Activated T-helper 2 cell treated with anti-CD3 and anti-CD28 coated beads, Interferon-gamma antibody, Interleukin-2, Interleukin-4, amounts not matched to agents 10 μg/mL and 5 μg/mL and 100 μg/mL, durations not matched to agents 14 hours and 24 hours and 36 hours (primary cell): ENCODE measurements around the gene UQCRC1. TPM values are rescaled to one million over a fixed set of nuclear protein-coding genes. Genes with fewer than 3 reads are reported as not detected.
"Not testable (repeated sequence)": the region's sequence is repeated elsewhere in the genome, so short reads cannot be mapped to it uniquely, and the experiment has no call there.

Experiments used
- DNase-seq: peaks from one replicate; pipeline ENCODE4 v3.0.0; 2021; ENCODE audit warnings: low spot score
- H3K27ac Mint-ChIP-seq: one replicate; pipeline ENCODE4 v1.8.0; 2021; ENCODE audit warnings: mixed read lengths
- H3K27me3 Mint-ChIP-seq: one replicate; pipeline ENCODE4 v1.8.0; 2021; ENCODE audit warnings: low read depth, mixed read lengths
- H3K36me3 Mint-ChIP-seq: one replicate; pipeline ENCODE4 v1.8.0; 2021; ENCODE audit warnings: low read depth, mixed read lengths
- H3K4me1 Mint-ChIP-seq: one replicate; pipeline ENCODE4 v1.8.0; 2021; ENCODE audit warnings: low read depth, mixed read lengths
- H3K4me3 Mint-ChIP-seq: one replicate; pipeline ENCODE4 v1.8.0; 2021; ENCODE audit warnings: low read depth, mild to moderate bottlenecking, moderate library complexity, mixed read lengths
- H3K9me3 Mint-ChIP-seq: one replicate; pipeline ENCODE4 v1.8.0; 2021; ENCODE audit warnings: mixed read lengths
- intact Hi-C: fragments of 100-400 bp; cut with micrococcal nuclease; formaldehyde crosslinking; loops from one replicate; pipeline ENCODE4 v1.15.1; 2023
- total RNA-seq: library from RNA; stranded (reverse); gene quantifications from 2 replicates; pipeline ENCODE4 v1.2.3, GENCODE V29; 2022

UQCRC1 gene
- total RNA-seq, 1 donor from 2014 or later = 248 TPM

- peak overlapping the region; percentile 49 for H3K4me3 Mint-ChIP-seq
- H3K27ac Mint-ChIP-seq = no peak overlapping the region
- H3K9me3 Mint-ChIP-seq = no peaks in the 10 kb centered on the region
- intact Hi-C loops = no loop called here
- no peak for DNase-seq
- H3K4me1 Mint-ChIP-seq = peaks cover 38% of the 10 kb centered on the region
- no peaks in the 10 kb centered on the region for H3K36me3 Mint-ChIP-seq
- H3K27me3 Mint-ChIP-seq = no peaks in the 10 kb centered on the region
These were observed 48.3 kb downstream of the UQCRC1 start for GRCh38 chr3:48561045-48561736.

GRCh38 chr3:48560648-48561018 lies 48.8 kb downstream of the UQCRC1 start:
- no peak for DNase-seq
- Mint-ChIP-seq H3K4me3 (no peak overlapping the region), H3K27ac (no peak overlapping the region), H3K9me3 (no peaks in the 10 kb centered on the region), H3K27me3 (no peaks in the 10 kb centered on the region), H3K36me3 (no peaks in the 10 kb centered on the region), H3K4me1 (peaks cover 38% of the 10 kb centered on the region)
- intact Hi-C loops = no loop called here

GRCh38 chr3:48558493-48559134 lies 50.8 kb downstream of the UQCRC1 start:
- no peaks in the 10 kb centered on the region for H3K9me3 Mint-ChIP-seq
- no peaks in the 10 kb centered on the region for H3K27me3 Mint-ChIP-seq
- H3K4me1 Mint-ChIP-seq = peaks cover 48% of the 10 kb centered on the region
- no peak for DNase-seq
- H3K36me3 Mint-ChIP-seq = peaks cover 18% of the 10 kb centered on the region
- H3K4me3 Mint-ChIP-seq = peak overlapping the region; percentile 23
- intact Hi-C loops = loop anchor here (1.0 to 10.0 kb wide), 3 partner anchors 41 to 314 kb away; partner anchors contain the start of genes SLC26A6 and ZNF589
- peak overlapping the region; percentile 65 for H3K27ac Mint-ChIP-seq

- peaks cover 51% of the 10 kb centered on the region for H3K4me1 Mint-ChIP-seq
- H3K36me3 Mint-ChIP-seq = peaks cover 23% of the 10 kb centered on the region
- peak within 1 kb of the TSS; percentile 93 for H3K27ac Mint-ChIP-seq
- H3K9me3 Mint-ChIP-seq = no peaks in the 10 kb centered on the region
- no peaks in the 10 kb centered on the region for H3K27me3 Mint-ChIP-seq
- peak within 1 kb of the TSS; percentile 86 for H3K4me3 Mint-ChIP-seq
- peak; percentile 99 for DNase-seq
- intact Hi-C loops = loop anchor here (1.0 to 10.0 kb wide), 6 partner anchors 40 to 312 kb away; partner anchors contain the start of genes ATRIP, UQCRC1 and ZNF589
These were observed 52.4 kb downstream of the UQCRC1 start, which contains the start of gene PFKFB4 for GRCh38 chr3:48556796-48557626. Gene PFKFB4, minus strand, starts transcription at chr3:48556803. Its CDS starts 26 bp downstream, at chr3:48556777.

GRCh38 chr3:48555949-48556795 lies 53.3 kb downstream of the UQCRC1 start:
- Mint-ChIP-seq H3K4me3 (peak overlapping the region; percentile 86), H3K4me1 (peaks cover 49% of the 10 kb centered on the region), H3K27me3 (no peaks in the 10 kb centered on the region), H3K27ac (peak overlapping the region; percentile 93), H3K9me3 (no peaks in the 10 kb centered on the region), H3K36me3 (peaks cover 23% of the 10 kb centered on the region)
- no peak for DNase-seq
- intact Hi-C loops = loop anchor here (2.0 to 10.0 kb wide), 5 partner anchors 39 to 311 kb away; partner anchors contain the start of genes ATRIP, UQCRC1 and ZNF589

- Mint-ChIP-seq H3K27ac (peak overlapping the region; percentile 18), H3K36me3 (peaks cover 29% of the 10 kb centered on the region)
- intact Hi-C loops = loop anchor here (5.0 to 10.0 kb wide), 2 partner anchors 38 to 311 kb away; partner anchors contain the start of gene ZNF589
These were observed 54.1 kb downstream of the UQCRC1 start for GRCh38 chr3:48555231-48555948.

GRCh38 chr3:48553886-48554845 lies 55.3 kb downstream of the UQCRC1 start:
- no peak for DNase-seq
- Mint-ChIP-seq H3K36me3 (peaks cover 37% of the 10 kb centered on the region), H3K9me3 (no peaks in the 10 kb centered on the region), H3K4me1 (peaks cover 45% of the 10 kb centered on the region), H3K27me3 (no peaks in the 10 kb centered on the region), H3K27ac (no peak overlapping the region), H3K4me3 (peak overlapping the region; percentile 86)
- intact Hi-C loops = loop anchor here (10.0 kb wide), 1 partner anchor 309 kb away; the partner anchor contains the start of gene ZNF589

More at GRCh38 chr3:48555231-48555948, 54.1 kb downstream of the UQCRC1 start:
- no peak for DNase-seq
- Mint-ChIP-seq H3K4me1 (peaks cover 50% of the 10 kb centered on the region), H3K27me3 (no peaks in the 10 kb centered on the region), H3K9me3 (no peaks in the 10 kb centered on the region), H3K4me3 (peak overlapping the region; percentile 86)

GRCh38 chr3:48553361-48553760 lies 56.1 kb downstream of the UQCRC1 start:
- Mint-ChIP-seq H3K27ac (no peak overlapping the region), H3K4me3 (peak overlapping the region; percentile 26), H3K36me3 (peaks cover 44% of the 10 kb centered on the region), H3K4me1 (peaks cover 37% of the 10 kb centered on the region), H3K27me3 (no peaks in the 10 kb centered on the region), H3K9me3 (no peaks in the 10 kb centered on the region)
- DNase-seq = no peak
- intact Hi-C loops = loop anchor here (10.0 kb wide), 1 partner anchor 309 kb away; the partner anchor contains the start of gene ZNF589

GRCh38 chr3:48552111-48552951 lies 57.1 kb downstream of the UQCRC1 start:
- Mint-ChIP-seq H3K27me3 (no peaks in the 10 kb centered on the region), H3K4me3 (no peak overlapping the region), H3K4me1 (peaks cover 33% of the 10 kb centered on the region), H3K36me3 (peaks cover 51% of the 10 kb centered on the region), H3K9me3 (no peaks in the 10 kb centered on the region), H3K27ac (no peak overlapping the region)
- intact Hi-C loops = loop anchor here (10.0 kb wide), 1 partner anchor 308 kb away; the partner anchor contains the start of gene ZNF589
- DNase-seq = no peak

- peaks cover 57% of the 10 kb centered on the region for H3K36me3 Mint-ChIP-seq
- not testable (repeated sequence) for DNase-seq, H3K27ac Mint-ChIP-seq, H3K4me3 Mint-ChIP-seq, H3K9me3 Mint-ChIP-seq, H3K27me3 Mint-ChIP-seq
- intact Hi-C loops = loop anchor here (10.0 kb wide), 1 partner anchor 307 kb away; the partner anchor contains the start of gene ZNF589
- peaks cover 33% of the 10 kb centered on the region for H3K4me1 Mint-ChIP-seq
These were observed 57.8 kb downstream of the UQCRC1 start for GRCh38 chr3:48551651-48552050.
